HK-2 (cell line): Measurements from ENCODE around the gene SLC17A9.
"Not testable (repeated sequence)": the region's sequence is repeated elsewhere in the genome, so short reads cannot be mapped to it uniquely, and the experiment has no call there.

Experiments used
- DNase-seq: peaks from one replicate; pipeline ENCODE4 v3.0.0-alpha.2; 2018; ENCODE audit not compliant: unreplicated experiment

SLC17A9 gene

DNA sequence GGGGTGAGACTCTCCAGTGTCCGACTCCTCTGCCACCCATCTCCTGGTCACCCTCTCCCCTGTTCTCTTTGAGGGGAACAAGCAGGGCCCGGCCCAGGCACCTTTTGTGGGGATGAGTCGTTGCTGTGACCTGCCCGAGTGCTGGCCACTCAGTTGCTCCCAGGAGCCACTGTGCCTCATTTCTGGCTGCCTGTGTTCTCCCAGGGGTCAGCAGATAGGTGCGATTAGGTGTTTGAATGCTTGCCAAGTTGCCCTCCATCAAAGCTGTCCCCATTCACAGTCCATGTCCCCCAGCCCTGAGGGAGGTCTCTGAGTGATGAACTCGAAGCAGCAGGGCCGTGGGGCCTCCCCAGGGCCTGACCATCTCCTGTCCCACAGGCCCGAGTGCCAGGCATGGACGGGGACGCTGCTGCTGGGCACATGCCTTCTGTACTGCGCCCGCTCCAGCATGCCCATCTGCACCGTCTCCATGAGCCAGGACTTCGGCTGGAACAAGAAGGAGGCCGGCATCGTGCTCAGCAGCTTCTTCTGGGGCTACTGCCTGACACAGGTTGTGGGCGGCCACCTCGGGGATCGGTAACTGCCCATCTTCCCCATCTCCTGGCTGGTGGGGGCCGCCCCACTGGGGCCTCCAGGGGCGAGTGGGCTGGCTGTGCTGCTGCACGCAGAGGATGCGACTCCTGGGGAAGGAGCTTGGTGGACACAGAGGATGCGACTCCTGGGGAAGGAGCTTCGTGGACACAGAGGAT lies 4.1 kb downstream of the SLC17A9 start:
- no peak for DNase-seq

- no peak for DNase-seq
Observed at GRCh38 chr20:62957136-62958117, 4.9 kb downstream of the SLC17A9 start.

GRCh38 chr20:62958388-62959100 lies 6.0 kb downstream of the SLC17A9 start:
- DNase-seq: no peak

- DNase-seq: no peak
Observed at GRCh38 chr20:62959101-62959971, 6.8 kb downstream of the SLC17A9 start.

DNA sequence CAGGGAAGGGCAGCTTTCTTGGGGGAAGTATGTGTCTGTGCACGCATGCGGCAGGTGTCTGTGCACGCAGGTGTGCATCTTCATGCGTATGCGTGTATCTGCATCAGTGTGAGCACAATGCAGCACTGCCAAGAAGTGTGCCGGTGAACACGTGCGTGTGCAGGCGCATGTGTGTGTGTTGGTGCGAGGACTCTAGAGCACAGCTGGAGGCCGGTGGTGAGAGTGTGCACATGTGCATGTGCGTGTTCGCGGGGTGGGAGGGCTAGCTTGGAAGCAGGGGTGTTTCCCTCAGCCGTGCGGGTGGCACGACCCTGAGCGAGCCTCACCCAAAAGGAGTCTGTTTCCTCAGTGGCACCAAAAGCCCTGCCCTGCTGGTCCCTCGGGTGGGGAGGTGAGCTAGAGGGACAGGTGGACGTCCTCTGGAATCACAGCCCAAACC lies 7.5 kb downstream of the SLC17A9 start:
- DNase-seq: no peak

GRCh38 chr20:62960446-62961309 lies 8.2 kb downstream of the SLC17A9 start:
- DNase-seq: not testable (repeated sequence)

DNA sequence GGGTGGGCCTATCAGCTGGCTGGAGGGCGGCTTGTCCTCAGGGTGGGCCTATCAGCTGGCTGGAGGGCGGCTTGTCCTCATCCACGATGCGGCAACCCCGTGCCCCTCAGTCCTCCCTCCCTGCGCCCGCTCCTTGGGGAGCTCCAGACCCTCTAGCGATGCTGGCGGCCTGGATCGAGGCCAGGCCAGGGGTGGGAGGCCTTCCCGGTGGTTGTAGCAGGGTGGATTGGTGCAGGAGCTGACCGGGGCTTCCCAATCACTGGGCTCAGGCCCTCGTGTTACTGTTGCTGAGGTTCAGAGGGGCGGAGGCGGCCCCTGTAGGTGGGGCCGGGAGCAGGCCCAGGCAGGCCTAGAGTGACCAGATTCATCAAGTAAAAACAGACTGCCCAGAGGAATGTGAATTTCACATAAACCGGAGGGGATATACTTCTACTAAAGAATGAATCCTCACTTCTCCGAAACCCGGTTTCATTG lies 8.8 kb downstream of the SLC17A9 start:
- no peak for DNase-seq

GRCh38 chr20:62961799-62962198 lies 9.3 kb downstream of the SLC17A9 start:
- no peak for DNase-seq

- no peak for DNase-seq
Observed at GRCh38 chr20:62962221-62962879, 9.8 kb downstream of the SLC17A9 start.

DNA sequence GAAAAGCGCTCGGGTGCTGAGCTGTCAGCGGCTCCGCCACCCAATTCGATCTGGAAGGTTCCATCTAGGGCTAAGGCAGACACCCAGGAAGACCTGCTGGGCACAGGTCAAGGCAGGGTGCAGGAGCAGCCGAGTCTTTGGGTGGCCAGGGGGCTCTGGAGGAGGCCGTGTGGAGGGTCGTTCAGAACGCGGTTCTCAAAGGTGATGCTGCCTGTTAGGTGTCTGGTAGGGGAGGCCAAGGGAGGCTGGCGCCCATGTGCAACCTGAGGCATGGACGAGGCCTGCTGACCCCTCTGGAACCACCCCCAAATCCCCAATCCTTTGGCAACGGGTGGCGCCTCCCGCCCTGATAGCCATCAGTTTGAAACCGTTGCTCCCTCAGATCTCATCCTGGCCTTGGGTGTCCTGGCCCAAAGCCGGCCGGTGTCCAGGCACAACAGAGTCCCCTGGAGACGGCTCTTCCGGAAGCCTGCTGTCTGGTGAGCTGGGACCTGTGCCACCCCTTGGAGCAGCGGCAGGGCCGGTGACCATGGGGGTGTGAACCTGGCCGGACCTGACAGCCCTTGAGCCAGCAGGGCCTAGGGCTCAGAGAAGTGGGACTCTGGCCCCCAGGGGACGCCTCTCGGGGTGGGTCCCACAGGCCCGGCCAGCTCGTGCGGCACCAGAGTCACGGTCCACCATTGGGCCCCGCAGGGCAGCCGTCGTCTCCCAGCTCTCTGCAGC lies 10.5 kb downstream of the SLC17A9 start:
- no peak for DNase-seq

GRCh38 chr20:62963614-62964397 lies 11.3 kb downstream of the SLC17A9 start:
- no peak for DNase-seq

DNA sequence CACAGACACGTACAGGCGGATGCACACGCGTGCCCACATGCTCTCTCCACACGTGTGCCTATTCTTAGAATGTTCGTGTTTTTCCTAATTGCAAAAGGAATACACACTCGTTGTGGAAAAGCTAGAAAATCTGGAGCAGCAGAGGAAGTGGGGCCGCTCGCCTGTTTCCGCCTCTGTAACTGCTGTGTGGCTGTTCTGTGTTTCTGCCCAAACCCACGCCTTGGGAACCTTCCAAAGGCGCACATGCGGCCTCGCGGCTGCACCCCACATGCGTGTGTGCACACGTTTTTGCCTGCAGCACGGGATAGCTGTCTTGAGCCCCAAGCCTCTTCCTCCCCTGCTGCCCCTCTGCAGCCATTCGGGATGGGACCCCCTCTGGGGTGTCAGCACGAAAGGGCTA lies 12.2 kb downstream of the SLC17A9 start:
- no peak for DNase-seq

- DNase-seq: no peak
Observed at GRCh38 chr20:62965363-62965771, 12.9 kb downstream of the SLC17A9 start.

DNA sequence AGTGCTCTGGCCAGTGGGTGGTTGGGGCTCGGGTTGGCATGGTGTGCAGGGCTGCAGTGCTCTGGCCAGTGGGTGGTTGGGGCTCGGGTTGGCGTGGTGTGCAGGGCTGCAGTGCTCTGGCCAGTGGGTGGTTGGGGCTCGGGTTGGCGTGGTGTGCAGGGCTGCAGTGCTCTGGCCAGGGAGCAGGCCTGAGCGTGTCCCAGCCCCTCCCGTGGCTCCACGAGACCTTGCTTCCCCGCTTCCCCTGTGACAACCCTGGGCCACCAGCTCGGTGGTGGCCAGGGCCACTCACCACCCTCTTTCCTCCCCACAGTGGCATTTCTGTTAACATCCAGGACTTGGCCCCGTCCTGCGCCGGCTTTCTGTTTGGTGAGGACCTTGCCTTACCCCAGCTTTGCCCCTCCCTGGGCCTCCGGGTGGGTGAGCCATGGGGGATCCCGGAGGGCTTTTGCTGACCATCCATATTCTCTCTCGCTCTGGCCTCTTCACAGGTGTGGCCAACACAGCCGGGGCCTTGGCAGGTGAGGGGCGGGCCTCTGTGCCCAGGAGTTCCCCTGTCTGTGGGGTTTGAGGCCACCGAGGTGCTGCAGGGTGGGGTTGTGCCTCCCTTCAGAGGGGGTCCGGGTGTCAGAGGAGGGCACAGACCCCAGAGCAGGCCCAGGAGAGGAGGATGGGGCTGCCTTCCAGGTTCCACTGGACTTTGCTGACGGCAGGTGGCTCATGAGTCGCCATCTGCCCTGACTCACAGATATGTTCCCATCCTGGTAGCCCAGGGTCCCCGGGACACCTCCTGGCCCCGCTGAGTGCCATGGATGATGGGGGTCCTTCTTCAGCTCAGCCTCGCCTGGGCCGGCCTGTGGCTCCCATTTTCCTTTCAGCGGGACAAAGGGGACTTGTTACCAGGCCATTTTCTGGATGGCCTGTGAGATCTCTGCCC lies 14.0 kb downstream of the SLC17A9 start:
- DNase-seq: no peak

- DNase-seq: no peak
Observed at GRCh38 chr20:62967149-62967501, 14.6 kb downstream of the SLC17A9 start.

DNA sequence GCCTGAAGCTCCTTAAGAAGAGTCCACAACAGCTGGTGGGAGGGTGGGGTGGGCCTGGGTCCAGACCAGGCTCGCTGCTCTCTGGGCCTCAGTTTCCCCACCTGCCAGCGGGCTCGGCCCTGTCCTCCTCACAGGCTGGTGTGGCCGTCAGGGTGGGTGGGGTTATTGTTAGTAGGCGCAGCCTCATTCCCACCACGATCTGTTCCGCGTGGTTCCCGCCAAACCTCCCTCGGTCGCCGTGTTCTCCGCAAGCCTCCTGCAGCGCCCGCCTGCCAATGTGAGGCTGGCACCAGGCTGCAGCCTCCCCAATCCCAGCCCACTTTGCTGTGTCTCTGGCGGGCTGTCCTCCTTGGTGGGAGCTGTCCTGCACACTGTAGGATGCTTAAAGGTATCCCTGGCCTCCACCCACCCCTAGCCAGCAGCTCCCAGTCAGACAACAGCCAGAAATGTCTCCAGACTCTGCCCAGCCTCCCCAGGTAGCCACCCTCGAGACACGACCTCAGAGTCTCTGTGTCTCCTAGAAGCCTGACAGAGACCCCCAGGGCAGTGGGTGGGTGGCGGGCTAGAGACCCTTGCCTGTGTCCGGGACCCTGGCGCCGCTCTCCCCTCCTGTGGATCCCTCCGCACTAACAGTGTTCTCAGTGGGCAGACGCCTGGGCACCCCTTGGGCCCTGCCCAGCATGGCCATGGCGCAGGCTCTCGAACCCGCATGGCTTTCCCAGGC lies 15.3 kb downstream of the SLC17A9 start:
- no peak for DNase-seq
